Nucleus accumbens (tissue), 56 donors: ENCODE data around the gene DGCR8.

Experiments used
- DNase-seq, 56 donors: peaks; one replicate each; lab custom pipeline; 2025; lab: John Stamatoyannopoulos, UW

DGCR8 gene

GRCh38 chr22:20118300-20119020, 38.4 kb downstream of the DGCR8 start:
- DNase-seq: no peak

GRCh38 chr22:20121856-20122415, 41.9 kb downstream of the DGCR8 start:
- no peak for DNase-seq

- no peak for DNase-seq
Measured at GRCh38 chr22:20123366-20124082, 43.5 kb downstream of the DGCR8 start.

- no peak for DNase-seq
Measured at GRCh38 chr22:20124083-20124787, 44.2 kb downstream of the DGCR8 start.

GRCh38 chr22:20125201-20126174, 45.4 kb downstream of the DGCR8 start:
- DNase-seq: no peak

GRCh38 chr22:20126284-20127029, 46.4 kb downstream of the DGCR8 start:
- no peak for DNase-seq

- no peak for DNase-seq
Measured at GRCh38 chr22:20127318-20127868, 47.4 kb downstream of the DGCR8 start.

GRCh38 chr22:20127869-20128618, 48.0 kb downstream of the DGCR8 start:
- no peak for DNase-seq

- DNase-seq: no peak
Measured at GRCh38 chr22:20128619-20128901, 48.5 kb downstream of the DGCR8 start.

GRCh38 chr22:20128902-20129746, 49.1 kb downstream of the DGCR8 start:
- DNase-seq: peak in 13 of 56 donors; percentile 6 to 49 (median 20)

- DNase-seq: no peak
Measured at GRCh38 chr22:20129747-20130014, 49.6 kb downstream of the DGCR8 start.

GRCh38 chr22:20130319-20130718, 50.3 kb downstream of the DGCR8 start:
- DNase-seq: no peak

- peak in 55 of 56 donors; percentile 28 to 92 (median 74) for DNase-seq
Measured at GRCh38 chr22:20130731-20131596, 50.9 kb downstream of the DGCR8 start.

GRCh38 chr22:20131597-20131858, 51.5 kb downstream of the DGCR8 start, which contains the start of gene ZDHHC8:
TSS of gene ZDHHC8 (plus strand) at chr22:20131804. CDS start at chr22:20131948, 144 bp downstream.
- DNase-seq: peak in 27 of 56 donors; percentile 12 to 61 (median 40)

- peak in 10 of 56 donors; percentile 19 to 61 (median 39) for DNase-seq
Measured at GRCh38 chr22:20131859-20132685, 52.0 kb downstream of the DGCR8 start.
